ENCODE measurements around the gene RCL1. TPM values are rescaled to one million over a fixed set of nuclear protein-coding genes. Genes with fewer than 3 reads are reported as not detected.
A peak's percentile ranks its signal among the peaks of the same experiment; 100 is the strongest.

Gene RCL1
- polyA plus RNA-seq, 1 experiment = 7.8 TPM

DNA sequence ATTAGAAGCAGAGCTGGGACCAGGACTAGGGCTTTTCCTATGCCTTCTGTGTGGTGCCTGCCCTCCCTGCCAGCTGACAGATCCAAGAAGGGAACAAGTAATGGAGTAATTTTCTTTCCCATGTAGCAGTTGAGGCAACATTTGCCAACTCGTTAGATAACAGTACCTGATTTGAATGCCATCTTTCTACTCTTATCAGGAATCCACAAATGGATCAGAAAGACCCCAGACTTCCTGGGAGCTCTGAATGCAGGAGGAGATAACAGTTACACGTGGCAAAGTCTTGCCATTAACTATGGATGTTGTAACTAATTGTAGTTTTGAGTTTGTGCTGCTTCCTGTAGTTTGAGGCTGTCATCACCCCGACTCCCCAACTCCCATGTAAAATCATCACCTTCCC, 39.2 kb downstream of the RCL1 start:
- TF ChIP-seq, protein P1, sequence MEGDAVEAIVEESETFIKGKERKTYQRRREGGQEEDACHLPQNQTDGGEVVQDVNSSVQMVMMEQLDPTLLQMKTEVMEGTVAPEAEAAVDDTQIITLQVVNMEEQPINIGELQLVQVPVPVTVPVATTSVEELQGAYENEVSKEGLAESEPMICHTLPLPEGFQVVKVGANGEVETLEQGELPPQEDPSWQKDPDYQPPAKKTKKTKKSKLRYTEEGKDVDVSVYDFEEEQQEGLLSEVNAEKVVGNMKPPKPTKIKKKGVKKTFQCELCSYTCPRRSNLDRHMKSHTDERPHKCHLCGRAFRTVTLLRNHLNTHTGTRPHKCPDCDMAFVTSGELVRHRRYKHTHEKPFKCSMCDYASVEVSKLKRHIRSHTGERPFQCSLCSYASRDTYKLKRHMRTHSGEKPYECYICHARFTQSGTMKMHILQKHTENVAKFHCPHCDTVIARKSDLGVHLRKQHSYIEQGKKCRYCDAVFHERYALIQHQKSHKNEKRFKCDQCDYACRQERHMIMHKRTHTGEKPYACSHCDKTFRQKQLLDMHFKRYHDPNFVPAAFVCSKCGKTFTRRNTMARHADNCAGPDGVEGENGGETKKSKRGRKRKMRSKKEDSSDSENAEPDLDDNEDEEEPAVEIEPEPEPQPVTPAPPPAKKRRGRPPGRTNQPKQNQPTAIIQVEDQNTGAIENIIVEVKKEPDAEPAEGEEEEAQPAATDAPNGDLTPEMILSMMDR (IDR thresholded peaks at IDR 0.05; ENCODE audit: low read depth, low read length) = no peak
- ChIA-PET CTCF (interaction anchor here (1.0 kb wide), 1 partner anchor 34 kb away, joined by 3 read pairs; no protein-coding TSS in a partner anchor), POLR2A (no interaction called here)
- Histone ChIP-seq H3K27ac (ENCODE audit: low read depth, low read length) (no peak overlapping the region), H3K9me3 (ENCODE audit: control insufficient read depth, insufficient read depth, low read length) (no peaks in the 10 kb centered on the region), H3K4me3 (ENCODE audit: low read depth, low read length) (no peak overlapping the region), H3K27me3 (ENCODE audit: control insufficient read depth, insufficient read depth, low read length) (no peaks in the 10 kb centered on the region)
- no peak for DNase-seq (ENCODE audit: low read depth, low spot score)

DNA sequence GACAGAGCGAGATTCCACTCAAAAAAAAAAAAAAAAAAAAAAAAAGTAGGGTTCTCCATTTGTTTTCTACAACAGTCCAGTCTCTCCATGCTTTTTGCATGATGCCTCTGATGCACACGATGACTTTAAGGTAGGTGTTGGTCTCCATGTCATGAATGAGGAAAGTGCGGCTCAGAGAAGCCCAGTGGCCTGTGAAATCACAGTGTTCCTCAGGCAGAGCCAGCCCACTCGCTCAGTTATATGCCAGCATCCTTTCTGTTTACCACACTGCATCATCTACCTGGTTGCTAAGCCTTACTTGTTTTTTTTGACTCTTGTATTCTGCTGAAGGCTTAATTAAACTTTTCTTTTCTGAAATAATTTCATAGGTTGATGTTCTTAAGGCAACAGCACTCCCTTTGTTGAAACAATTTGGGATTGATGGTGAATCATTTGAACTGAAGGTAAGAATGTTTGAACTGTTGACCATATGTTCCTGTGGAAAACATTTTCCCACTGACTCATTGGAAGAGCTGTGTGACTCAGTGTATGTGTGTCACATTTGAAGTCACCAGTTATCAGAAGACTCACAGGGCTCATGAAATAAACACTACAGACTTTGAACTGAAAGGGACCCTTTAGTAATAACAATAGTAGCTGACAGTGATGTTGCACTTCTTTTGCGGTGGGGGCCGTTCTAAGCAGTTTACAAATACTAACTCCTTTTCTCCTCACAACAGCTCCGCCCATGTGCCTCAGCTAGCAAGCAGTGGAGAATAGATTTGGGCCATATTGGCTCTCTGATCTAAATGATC, 40.2 kb downstream of the RCL1 start:
- no peaks in the 10 kb centered on the region for H3K9me3 ChIP-seq (ENCODE audit: control insufficient read depth, insufficient read depth, low read length)
- POLR2A ChIA-PET = interaction anchor here (0.9 to 1.1 kb wide), 2 partner anchors 41 to 152 kb away, joined by 3 to 5 read pairs; partner anchors contain the start of genes JAK2 and RCL1
- CTCF ChIA-PET = interaction anchor here (0.7 to 1.0 kb wide), 2 partner anchors 18 to 35 kb away, joined by 3 read pairs; no protein-coding TSS in a partner anchor

DNA sequence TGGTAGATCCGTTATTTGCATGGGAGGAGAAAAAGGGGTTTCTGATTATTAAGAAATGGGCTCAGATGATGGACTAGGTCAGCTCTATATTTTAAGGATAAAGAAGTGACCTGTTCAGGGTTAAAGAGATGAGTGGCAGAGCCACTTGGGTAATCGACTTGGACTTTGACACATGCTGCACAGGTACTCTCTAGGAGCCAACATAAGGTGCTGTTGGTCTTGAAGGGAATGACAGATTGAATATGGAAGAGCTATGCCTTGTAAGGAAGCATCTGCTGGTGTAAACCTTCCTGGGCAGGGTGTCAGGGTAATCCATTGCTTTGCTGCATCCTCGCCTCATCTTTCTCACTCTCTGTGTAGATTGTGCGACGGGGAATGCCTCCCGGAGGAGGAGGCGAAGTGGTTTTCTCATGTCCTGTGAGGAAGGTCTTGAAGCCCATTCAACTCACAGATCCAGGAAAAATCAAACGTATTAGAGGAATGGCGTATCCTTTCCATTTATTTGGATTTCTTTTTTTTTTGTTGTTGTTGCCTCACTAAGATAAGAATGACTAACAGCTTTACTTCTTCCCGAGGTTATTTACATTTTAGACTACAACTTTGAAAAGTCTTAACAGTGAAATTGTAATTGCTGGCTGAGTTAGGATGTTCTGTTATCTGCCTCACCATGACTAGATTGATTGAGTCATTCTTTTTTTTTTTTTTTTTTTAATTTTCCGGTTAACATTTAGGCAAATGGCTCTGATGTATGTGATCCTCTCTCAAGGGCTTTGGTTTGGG, 41.2 kb downstream of the RCL1 start:
- Histone ChIP-seq H3K27ac (ENCODE audit: low read depth, low read length) (peak overlapping the region; percentile 90), H3K9me3 (ENCODE audit: control insufficient read depth, insufficient read depth, low read length) (no peaks in the 10 kb centered on the region), H3K27me3 (ENCODE audit: control insufficient read depth, insufficient read depth, low read length) (no peaks in the 10 kb centered on the region), H3K4me3 (ENCODE audit: low read depth, low read length) (no peak overlapping the region)
- TF ChIP-seq, protein P1 (IDR thresholded peaks at IDR 0.05; ENCODE audit: low read depth, low read length) = no peak
- ChIA-PET CTCF (interaction anchor here (0.7 to 1.1 kb wide), 2 partner anchors 17 to 40 kb away, joined by 3 read pairs; no protein-coding TSS in a partner anchor), POLR2A (interaction anchor here (0.7 to 1.1 kb wide), 3 partner anchors 42 to 865 kb away, joined by 3 to 5 read pairs (median 5); partner anchors contain the start of genes JAK2 and RCL1)
- DNase-seq (ENCODE audit: low read depth, low spot score) = no peak

More for the DNA sequence above, 40.2 kb downstream of the RCL1 start:
- DNase-seq (ENCODE audit: low read depth, low spot score) = peak; percentile 85
- H3K27me3 ChIP-seq (ENCODE audit: control insufficient read depth, insufficient read depth, low read length) = no peaks in the 10 kb centered on the region
- TF ChIP-seq, protein P1 (IDR thresholded peaks at IDR 0.05; ENCODE audit: low read depth, low read length) = no peak
- peak overlapping the region; percentile 92 for H3K27ac ChIP-seq (ENCODE audit: low read depth, low read length)
- H3K4me3 ChIP-seq (ENCODE audit: low read depth, low read length) = no peak overlapping the region

DNA sequence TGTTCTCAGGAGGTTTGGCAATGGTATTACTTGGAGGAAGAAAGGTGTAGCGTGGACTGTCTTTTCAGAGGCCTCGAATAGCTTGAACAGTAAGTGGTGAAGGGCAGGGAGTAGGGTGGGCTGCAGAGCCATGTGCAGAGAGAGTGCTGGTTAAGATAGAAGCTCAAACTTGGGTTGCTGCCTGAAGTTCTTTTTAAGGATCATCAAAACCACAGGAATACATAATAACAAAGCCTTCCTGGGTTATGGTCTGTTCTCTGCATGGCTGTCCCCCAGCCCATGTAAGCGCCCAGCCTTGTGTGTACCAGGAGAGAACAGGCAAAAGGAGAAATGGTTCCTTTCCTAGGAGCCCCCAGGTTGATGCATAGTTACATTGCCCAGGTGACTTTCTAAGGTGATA, 43.9 kb downstream of the RCL1 start:
- ChIA-PET POLR2A (interaction anchor here (0.5 kb wide), 1 partner anchor 792 kb away, joined by 3 read pairs; the partner anchor contains the start of gene RIC1), CTCF (no interaction called here)
- Histone ChIP-seq H3K4me3 (ENCODE audit: low read depth, low read length) (no peak overlapping the region), H3K27ac (ENCODE audit: low read depth, low read length) (no peak overlapping the region), H3K27me3 (ENCODE audit: control insufficient read depth, insufficient read depth, low read length) (no peaks in the 10 kb centered on the region), H3K9me3 (ENCODE audit: control insufficient read depth, insufficient read depth, low read length) (no peaks in the 10 kb centered on the region)
- no peak for DNase-seq (ENCODE audit: low read depth, low spot score)
- TF ChIP-seq, protein P1 (IDR thresholded peaks at IDR 0.05; ENCODE audit: low read depth, low read length) = no peak
